ENCODE data around the gene RNASEH2A.

RNASEH2A gene

GRCh38 chr19:12806242-12807081, at the start of gene RNASEH2A:
Gene RNASEH2A, plus strand, starts transcription at chr19:12806584. Its CDS starts 90 bp downstream, at chr19:12806674.
- DNase-seq (ENCODE audit: low read depth): peak; percentile 69

GRCh38 chr19:12757544-12758274, 48.7 kb upstream of the RNASEH2A start:
- peak; percentile 53 for DNase-seq (ENCODE audit: low read depth)

- no peak for DNase-seq (ENCODE audit: low read depth)
These were observed 46.7 kb upstream of the RNASEH2A start for GRCh38 chr19:12759686-12760085.

- DNase-seq (ENCODE audit: low read depth): no peak
These were observed 43.3 kb upstream of the RNASEH2A start for GRCh38 chr19:12763100-12763499.

DNA sequence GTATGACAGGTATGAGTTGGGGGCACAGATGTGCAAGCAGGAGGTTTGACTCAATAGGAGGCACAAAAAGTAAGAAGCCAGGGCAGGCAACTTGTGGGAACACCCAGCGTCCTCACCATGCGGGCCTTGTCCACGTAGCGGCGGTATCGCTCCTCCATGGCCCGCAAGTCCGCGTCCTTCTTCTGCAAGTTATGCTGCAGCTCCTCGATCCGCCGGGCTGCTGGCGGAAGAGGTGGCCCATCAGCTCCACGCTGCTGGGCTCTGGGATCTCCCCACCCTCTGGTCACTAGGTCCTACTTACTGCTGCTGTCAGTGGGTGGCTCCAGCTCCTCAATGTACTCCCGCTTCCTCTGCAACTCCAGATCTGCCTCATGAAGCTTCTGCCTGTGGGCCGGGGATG, 41.7 kb upstream of the RNASEH2A start:
- DNase-seq (ENCODE audit: low read depth): no peak

DNA sequence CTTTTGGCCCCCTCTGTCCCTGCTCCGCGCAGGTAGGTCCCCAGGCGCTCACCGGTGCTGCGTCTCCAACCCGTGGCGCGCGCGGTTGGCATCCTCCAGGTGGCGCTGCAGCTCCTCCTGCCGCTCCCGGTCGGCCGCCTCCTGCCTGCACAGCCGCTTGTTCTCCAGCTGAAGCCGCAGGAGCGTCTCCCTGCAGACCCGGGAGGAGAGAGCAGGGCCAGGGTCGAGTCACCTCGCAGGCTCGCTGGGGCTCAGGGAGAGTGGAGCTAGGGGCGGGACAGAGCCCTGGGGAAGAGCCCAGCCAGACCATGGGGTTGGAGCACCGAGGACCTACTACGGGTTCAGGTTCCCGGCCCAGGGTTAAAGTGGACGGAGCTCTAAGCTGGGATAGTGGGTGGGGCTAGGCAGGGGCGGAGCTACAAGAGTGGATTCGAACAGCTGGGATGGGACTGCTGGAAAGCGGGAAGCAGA, 40.3 kb upstream of the RNASEH2A start:
- DNase-seq (ENCODE audit: low read depth): no peak

GRCh38 chr19:12767150-12767549, 39.2 kb upstream of the RNASEH2A start:
- DNase-seq (ENCODE audit: low read depth): no peak

- no peak for DNase-seq (ENCODE audit: low read depth)
These were observed 38.7 kb upstream of the RNASEH2A start for GRCh38 chr19:12767666-12768065.

DNA sequence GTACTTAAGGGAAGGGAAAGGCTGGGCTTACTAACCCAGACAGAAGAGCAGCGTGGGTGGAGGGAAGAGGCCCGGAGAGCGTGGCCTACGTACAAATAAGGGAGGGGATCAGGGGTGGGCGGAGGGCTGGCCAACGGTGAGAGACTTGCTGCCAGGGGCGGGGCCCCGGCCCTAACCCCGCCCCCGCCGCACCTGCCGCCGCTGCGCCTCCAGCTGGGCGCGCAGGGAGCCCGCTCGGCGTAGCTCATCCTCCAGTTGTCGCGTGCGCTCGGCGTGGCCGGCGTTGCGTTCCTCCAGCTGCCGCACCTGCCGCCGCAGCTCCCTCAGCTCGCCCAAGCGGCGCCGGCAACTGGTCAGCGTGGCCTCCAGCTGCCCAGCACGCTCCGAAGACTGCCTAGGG, 36.7 kb upstream of the RNASEH2A start:
- no peak for DNase-seq (ENCODE audit: low read depth)

DNA sequence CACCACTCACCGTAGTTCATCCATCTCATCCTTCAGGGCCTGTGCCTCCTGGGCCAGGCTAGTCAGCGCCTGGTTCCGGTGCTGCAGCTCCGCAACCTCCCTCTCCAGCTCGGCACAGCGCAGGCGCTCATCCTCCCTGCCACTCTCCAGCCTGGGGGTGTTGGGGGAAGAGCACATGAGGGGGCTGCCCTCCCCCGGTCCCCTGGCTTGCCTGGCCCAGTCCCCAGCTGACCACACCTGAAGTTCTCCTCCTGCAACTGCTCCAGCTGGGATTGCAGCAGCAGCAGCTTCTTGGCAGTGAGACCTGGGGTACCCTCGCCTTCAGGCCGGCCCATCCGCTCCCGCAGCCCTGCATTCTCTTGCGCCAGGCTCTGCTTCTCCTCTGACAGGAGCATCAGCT, 35.5 kb upstream of the RNASEH2A start:
- DNase-seq (ENCODE audit: low read depth): no peak

DNA sequence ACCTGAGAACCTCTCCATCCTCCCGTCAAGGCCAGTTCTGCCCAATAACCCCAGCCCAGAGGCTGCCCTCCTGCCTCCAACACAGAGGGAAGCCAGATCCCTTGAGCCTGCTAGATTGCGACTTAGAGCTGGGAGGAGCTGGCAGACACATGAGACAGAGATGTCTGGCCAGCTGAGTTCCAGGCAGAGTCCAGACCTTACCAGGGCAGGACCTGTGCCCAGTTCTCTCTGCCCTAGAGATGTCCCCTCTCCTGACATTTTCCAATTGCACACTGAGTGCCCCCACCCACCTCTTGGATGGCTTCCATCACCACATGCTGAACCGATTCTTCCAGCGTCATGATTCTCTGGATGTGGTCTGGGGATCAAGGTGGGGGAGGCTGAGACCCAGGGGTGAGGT, 34.1 kb upstream of the RNASEH2A start:
- DNase-seq (ENCODE audit: low read depth): no peak

DNA sequence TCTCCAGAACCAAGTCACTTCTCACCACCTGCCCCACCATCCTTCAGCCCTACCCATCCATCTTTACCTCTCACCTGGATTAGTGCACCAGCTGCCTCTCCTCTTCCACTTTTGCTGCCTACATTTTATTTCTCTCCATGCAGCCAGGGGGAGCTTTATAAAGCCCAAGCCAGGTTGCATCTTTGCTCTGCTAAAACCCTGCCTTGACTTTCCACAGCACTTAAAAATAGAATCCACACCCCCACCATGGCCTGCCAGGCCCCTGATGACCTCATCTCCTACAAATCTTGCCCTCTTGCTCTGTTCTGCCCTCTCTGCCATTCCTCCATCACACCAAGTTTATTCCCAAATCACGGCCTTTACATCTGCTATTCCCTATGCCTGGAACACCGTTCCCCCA, 32.8 kb upstream of the RNASEH2A start:
- DNase-seq (ENCODE audit: low read depth): no peak

DNA sequence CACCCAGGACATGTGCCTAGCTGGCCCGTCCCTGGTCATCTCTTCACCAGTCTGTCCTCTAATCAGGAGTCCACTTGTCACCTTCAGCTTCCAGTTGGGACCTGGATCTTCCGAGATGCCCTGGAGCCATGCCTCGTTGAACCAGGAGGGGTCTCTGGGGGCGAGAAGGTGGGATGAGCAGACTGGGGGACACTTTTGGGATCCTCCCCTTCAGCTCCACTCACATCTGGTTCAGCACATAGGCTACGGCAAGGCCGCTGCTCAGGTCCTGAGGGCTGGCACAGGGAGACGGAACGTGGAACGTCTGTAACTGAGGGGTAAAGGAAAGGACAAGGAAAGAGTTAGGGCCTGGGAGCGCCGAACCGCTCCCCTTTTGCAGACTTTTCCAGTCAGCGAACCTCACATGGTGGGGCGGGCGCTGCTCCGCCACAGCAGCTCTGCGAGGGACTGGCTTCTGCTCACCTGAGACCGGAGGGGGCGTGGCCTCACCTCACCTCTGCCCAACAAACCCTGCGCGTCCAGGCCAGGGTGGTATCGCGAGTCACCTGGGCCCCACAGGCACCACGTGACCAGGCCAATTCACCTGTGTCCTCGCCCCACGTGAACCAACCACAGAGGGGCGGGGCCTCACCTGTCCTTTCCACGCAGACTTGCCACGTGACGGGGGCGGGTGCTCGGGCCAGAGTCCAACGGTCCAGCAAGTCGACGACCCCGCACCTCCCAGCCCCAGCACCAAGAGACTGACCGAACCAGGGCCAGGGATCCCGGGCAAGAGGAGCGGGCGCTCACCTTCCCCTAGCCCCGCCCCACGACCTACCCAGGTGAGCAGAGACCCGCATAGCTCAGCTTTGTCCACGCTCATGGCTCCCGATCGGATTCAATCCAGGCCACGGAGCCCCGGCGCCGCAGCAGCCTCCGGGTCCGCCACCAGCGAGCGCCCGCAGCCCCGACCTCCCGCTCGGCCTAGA, 31.5 kb upstream of the RNASEH2A start, which contains the start of gene HOOK2:
TSS of gene HOOK2 (minus strand) at position 965 of the 968 bp plus-strand sequence. CDS start at position 862, 103 bp downstream.
- no peak for DNase-seq (ENCODE audit: low read depth)

- DNase-seq (ENCODE audit: low read depth): no peak
These were observed 29.0 kb upstream of the RNASEH2A start for GRCh38 chr19:12777217-12778016.

DNA sequence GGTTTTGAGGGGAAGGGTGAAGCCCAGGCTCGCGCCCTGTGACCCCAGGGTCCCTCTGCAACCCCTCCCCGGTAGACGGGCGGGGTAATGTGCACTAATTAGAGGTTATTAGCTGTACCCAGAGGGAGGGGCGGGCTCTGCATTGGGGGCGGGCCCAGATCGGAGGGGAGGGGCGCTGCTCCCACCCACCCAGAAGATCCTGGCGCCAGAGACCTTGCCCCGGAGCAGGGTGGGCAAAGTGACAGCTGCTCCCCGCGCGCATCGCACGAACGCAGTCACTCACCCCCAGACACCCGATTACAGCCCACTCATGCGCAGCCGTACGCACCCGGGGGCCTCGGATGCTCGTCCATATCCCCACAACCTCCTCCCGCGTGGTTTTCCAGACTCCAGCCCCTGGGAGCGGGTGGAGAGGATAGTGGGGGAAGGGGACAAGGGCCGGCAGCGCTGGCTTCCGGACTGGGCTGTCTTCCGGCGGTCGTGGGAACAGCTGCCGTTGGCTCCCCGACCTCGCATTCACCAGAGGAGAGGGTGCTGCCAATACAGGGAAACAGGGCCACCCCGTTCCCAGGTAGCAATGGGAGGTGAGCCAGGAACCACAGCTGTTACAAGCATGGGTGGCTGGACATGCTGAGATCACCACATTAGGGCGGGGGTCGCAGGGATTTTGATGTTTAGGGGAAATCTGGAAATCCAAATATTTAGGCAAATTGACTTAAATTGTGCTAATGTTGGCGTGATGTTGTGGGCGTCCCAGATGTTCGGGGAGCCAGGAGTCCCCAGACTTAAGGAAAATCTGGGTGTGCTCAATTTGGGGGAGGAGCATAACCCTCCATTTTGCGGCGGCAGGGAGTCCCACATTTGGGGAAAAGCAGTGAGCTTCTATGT, 28.1 kb upstream of the RNASEH2A start:
- DNase-seq (ENCODE audit: low read depth): peak; percentile 56

DNA sequence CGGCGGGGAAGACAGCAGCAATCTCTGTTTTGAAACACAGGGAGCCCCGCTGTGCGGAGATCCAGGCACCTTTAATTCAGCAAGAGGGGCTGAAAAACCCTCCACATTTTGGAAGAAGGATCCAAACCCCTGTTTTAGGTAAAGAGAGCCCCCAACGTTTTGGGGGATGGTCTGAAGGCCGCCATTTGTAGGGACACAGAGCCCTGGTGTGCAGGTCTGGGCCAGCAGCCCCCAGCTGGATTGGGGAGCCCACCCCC, 27.6 kb upstream of the RNASEH2A start:
- DNase-seq (ENCODE audit: low read depth): no peak

- no peak for DNase-seq (ENCODE audit: low read depth)
These were observed 27.0 kb upstream of the RNASEH2A start for GRCh38 chr19:12779162-12779993.

DNA sequence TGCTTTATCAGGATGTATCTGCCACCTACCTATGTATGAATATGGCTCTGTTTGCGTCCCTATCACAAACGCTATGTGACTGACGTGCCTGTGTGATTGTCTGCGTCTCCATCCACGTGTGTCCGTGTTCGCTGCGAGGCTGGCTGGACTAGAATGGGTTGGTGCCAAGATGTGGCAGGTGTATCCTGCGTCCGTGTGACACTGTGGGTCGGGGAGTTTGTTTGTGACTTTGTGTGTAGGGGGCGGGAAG, 24.3 kb upstream of the RNASEH2A start:
- DNase-seq (ENCODE audit: low read depth): no peak

DNA sequence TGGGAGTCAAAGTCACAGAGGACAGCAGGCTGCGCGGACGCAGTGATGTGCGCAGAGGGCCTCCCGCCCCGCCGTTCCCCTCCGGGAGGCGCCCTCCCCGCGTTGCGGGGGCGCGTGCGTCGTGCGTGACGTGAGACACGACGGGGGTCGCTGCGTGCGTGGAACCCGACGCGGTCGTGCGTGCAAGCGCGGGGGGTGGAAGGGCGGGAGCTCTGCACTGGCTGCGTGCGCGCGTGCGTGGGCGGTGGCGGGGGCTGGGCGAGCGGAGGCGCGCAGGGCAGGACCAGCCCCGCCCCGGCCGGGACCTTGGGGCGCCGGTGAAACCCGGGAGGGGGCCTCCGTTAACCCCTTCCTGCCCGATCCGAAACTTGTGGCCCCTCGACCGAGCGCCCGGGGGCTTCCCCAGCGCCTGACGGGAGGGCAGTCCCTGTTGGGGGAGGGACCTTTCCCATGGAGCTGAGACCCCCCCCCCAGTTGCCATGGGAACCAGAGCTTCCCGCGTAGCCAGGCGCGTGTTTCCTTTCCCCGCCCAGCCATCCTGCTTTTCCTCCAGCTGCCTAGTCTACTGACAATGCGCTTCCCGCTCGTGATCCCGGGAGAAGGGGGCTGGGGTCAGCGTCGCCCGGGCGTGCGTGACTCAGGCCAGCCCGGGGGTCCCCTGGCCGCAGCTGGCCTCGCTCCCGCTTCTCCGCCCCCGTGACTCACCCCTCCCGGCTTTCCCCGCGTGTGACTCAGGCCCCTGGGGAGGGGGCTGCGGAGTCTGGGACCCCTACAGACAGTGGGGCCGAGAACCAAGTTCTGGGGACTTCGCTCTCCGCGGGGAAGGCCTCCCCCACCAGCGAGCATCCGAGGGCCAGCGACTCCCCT, 23.7 kb upstream of the RNASEH2A start:
- DNase-seq (ENCODE audit: low read depth): no peak
